ENCODE data around the gene CEP95. TPM values are rescaled to one million over a fixed set of nuclear protein-coding genes. Genes with fewer than 3 reads are reported as not detected.
"Not testable (repeated sequence)": the region's sequence is repeated elsewhere in the genome, so short reads cannot be mapped to it uniquely, and the experiment has no call there.

CEP95 gene, protein sequence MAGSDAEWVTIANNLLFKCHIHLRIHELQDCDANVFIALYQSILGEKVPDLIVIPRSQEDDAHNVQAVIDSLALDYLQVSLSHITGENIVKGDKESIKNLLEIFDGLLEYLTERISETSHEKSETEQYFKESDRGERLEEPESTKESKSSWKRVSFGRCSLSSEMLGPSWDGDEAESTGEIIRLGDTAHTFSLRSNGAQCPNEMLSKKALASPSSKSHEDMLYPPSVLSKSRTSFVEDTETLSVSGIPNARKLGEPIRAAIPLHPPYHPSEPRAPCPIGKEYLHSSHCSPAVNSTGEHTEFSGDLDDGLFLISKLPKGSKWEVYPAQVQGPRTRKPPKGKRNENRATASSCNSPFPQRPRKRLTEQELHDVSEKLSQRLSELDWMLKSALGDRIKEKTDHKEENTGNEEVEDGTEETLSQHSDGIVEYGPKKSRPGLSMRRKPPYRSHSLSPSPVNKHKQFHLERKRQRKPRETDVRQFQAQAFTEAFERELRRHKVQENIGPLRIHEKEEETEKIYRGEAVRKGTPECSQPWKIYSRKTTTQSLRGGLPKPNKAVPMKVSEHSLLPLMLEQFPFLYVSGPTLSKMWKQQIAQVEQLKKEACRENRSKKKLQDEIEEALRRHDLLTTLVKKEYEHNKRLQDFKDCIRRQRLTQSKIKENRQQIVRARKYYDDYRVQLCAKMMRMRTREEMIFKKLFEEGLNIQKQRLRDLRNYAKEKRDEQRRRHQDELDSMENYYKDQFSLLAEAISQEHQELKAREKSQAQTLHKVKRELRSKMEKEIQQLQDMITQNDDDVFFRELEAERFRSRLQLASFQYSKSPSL
- total RNA-seq (100 to 1,000 TPM in 2 of 5 donors, 10 to 100 TPM in 3; 77.0 to 168 (median 91.9) TPM), total RNA-seq (43.7 to 147 (median 94.1) reads per million in 29 experiments)
- total RNA-seq (2013): 76.4 TPM

DNA sequence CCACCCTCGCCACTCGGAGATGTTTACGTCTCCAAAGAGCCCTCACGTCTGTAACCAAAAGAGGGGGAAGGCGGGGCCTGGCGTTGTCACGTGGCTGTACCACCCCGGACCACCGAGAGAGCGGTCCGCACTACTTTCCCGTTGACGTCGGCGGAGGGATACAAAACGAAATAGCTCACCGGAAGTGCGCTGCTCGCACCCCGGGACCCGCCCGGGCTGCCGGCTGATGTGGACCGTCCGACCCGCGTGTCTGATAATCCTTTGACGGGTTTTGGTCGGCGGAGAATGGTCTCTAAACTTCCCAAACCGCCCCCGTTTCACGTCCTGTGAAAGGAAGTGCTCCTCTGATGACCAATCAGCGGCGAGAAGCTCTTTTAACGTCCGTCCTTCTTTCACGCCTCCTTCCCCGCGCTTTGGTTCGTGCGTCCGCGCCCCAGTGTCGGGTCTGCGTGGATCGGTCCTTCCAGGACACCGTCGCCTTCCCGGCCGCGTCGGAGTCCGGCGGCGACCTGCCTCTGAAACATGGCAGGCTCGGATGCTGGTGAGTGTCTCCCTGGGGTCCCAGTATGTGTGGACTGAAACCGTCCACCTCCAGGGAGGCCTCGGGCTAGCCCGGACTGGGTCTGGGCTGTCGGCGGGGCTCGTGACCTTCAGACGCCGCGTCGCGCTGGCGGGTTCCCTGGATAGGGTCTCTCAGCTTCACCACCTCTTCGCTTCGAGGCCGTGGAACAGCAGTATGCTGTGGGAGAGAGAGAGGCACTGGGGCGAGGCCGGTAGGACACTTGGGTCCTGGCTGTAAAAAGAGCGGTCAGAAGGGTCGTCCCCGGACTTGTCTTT is at the start of gene CEP95:
Gene CEP95, plus strand, starts transcription at position 402 of the 837 bp plus-strand sequence. Its CDS starts 121 bp downstream, at position 523.
- no peaks in the 10 kb centered on the region for H3K27me3 ChIP-seq (replicated peaks in 1 of 2; ENCODE audit: control insufficient read depth in 2 of 2, extremely low read depth in 1 of 2, insufficient read depth in 2 of 2, low read length in 1 of 2)
- CTCF ChIA-PET: interaction anchor here (0.5 to 2.4 kb wide), 6 partner anchors 10 to 243 kb away, joined by 3 to 31 read pairs (median 8); partner anchors contain the start of genes POLG2 (in 1 of the 2) and TEX2 (in 1 of the 2)
- peaks cover 62 to 72% (median 62%) of the 10 kb centered on the region in 3 donors for H3K4me1 Mint-ChIP-seq
- H3K27ac ChIP-seq (ENCODE audit: low read length): peak within 1 kb of the TSS; percentile 99
- H3K4me3 Mint-ChIP-seq: peak within 1 kb of the TSS; percentile 97 to 100 (median 100)
- H3K36me3 ChIP-seq (ENCODE audit: control insufficient read depth in 2 of 2, extremely low read depth in 1 of 2, insufficient read depth in 1 of 2, low read length in 1 of 2): peaks cover 0 to 58% of the 10 kb centered on the region in 2 donors
- no peaks in the 10 kb centered on the region for H3K27me3 Mint-ChIP-seq
- POLR2A ChIA-PET: interaction anchor here (0.6 to 3.6 kb wide), 14 partner anchors 9 to 734 kb away, joined by 3 to 72 read pairs (median 6); partner anchors contain the start of gene POLG2 (in 2 of the 2)
- no peaks in the 10 kb centered on the region for H3K9me3 ChIP-seq
- H3K4me3 ChIP-seq (ENCODE audit: control insufficient read depth in 1 of 2, extremely low read depth in 1 of 2, low read length in 1 of 2): peak within 1 kb of the TSS; percentile 91 to 99
- H3K36me3 Mint-ChIP-seq: peaks cover 62% of the 10 kb centered on the region
- peak within 1 kb of the TSS; percentile 99 to 100 for H3K27ac Mint-ChIP-seq
- DNase-seq (peak in 34 of 35 experiments; percentile 90 to 98 (median 95)), ATAC-seq (replicated peaks in 1 of 4) (peak; percentile 63 to 76 (median 69))
- WGBS (ENCODE audit: insufficient coverage): under 1% methylated on average over 73 of the region's 77 CpGs
- H3K9me3 Mint-ChIP-seq: no peaks in the 10 kb centered on the region
- H3K4me1 ChIP-seq (ENCODE audit: control insufficient read depth in 1 of 2, extremely low read depth in 1 of 2, insufficient read depth in 2 of 2, low read length in 2 of 2): peaks cover 19 to 34% of the 10 kb centered on the region in 2 experiments

DNA sequence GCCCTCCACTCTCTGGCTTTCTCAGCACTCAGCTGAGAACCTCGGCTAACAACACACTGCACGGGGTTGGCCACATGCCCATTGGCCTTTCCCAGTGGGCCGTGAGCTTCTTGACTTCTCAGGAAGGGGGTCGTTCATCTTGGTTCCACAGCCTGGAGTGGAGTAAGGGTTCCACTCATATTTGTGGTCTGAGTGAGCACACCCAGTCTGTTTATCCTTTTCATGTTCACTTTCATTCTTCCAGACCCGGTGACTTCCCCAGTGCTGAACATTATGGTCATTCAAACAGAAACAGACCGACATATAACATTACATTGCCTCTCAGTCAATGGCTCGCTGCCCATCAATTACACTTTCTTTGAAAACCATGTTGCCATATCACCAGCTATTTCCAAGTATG is 49.6 kb upstream of the CEP95 start:
- Histone ChIP-seq H3K9me3 (no peaks in the 10 kb centered on the region), H3K27ac (ENCODE audit: low read length) (no peak overlapping the region), H3K27me3 (replicated peaks in 1 of 2; ENCODE audit: control insufficient read depth in 2 of 2, extremely low read depth in 1 of 2, insufficient read depth in 2 of 2, low read length in 1 of 2) (no peaks in the 10 kb centered on the region), H3K36me3 (ENCODE audit: control insufficient read depth in 2 of 2, extremely low read depth in 1 of 2, insufficient read depth in 1 of 2, low read length in 1 of 2) (no peaks in the 10 kb centered on the region), H3K4me3 (ENCODE audit: control insufficient read depth in 1 of 2, extremely low read depth in 1 of 2, low read length in 1 of 2) (no peak overlapping the region), H3K4me1 (ENCODE audit: control insufficient read depth in 1 of 2, extremely low read depth in 1 of 2, insufficient read depth in 2 of 2, low read length in 2 of 2) (peaks cover 8 to 18% of the 10 kb centered on the region in 2 experiments)
- Mint-ChIP-seq H3K9me3 (no peaks in the 10 kb centered on the region), H3K36me3 (no peaks in the 10 kb centered on the region), H3K27ac (peak overlapping the region in 1 of 2 donors; percentile 30), H3K27me3 (peaks cover 0 to 4% of the 10 kb centered on the region in 2 donors), H3K4me1 (peaks cover 13 to 31% (median 22%) of the 10 kb centered on the region in 3 donors), H3K4me3 (no peak overlapping the region)
- DNase-seq: no peak
- WGBS (ENCODE audit: insufficient coverage): 100% methylated on average over 1 of the region's 7 CpGs
- POLR2A ChIA-PET: interaction anchor here (0.6 kb wide), 2 partner anchors 27 to 48 kb away, joined by 3 to 5 read pairs; no protein-coding TSS in a partner anchor
- CTCF ChIA-PET: interaction anchor here in 1 of 2 donors (0.9 to 1.5 kb wide), 3 partner anchors 18 to 36 kb away, joined by 3 to 6 read pairs (median 4); no protein-coding TSS in a partner anchor
- ATAC-seq (replicated peaks in 1 of 4): no peak

DNA sequence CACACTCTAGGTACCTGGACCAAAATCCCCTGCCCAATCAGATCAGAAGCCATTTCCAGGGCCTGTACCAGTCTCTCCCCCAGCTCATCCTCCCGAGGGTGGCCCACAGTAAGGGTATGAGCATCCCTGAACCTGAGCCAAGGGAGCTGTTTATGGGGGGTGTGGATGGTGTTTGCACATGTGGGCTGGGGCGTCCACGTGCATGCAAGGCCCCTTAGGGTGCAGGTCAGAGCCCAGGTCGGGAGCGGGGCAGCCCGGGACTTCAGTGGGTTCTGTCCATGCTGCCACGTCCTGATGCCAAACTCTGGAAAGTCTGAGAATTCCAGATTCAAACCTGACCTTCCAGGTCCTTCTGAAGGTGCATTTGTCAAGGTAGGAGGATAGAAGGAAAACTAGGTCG is 48.0 kb upstream of the CEP95 start:
- 98% methylated on average over 6 of the region's 8 CpGs for WGBS (ENCODE audit: insufficient coverage)
- no peak overlapping the region for H3K27ac ChIP-seq (ENCODE audit: low read length)
- H3K36me3 ChIP-seq (ENCODE audit: control insufficient read depth in 2 of 2, extremely low read depth in 1 of 2, insufficient read depth in 1 of 2, low read length in 1 of 2): no peaks in the 10 kb centered on the region
- H3K9me3 Mint-ChIP-seq: no peaks in the 10 kb centered on the region
- no peaks in the 10 kb centered on the region for H3K36me3 Mint-ChIP-seq
- H3K27ac Mint-ChIP-seq: no peak overlapping the region
- H3K4me1 Mint-ChIP-seq: peaks cover 13 to 31% (median 22%) of the 10 kb centered on the region in 3 donors
- DNase-seq: no peak
- CTCF ChIA-PET: no interaction called here
- peaks cover 0 to 3% of the 10 kb centered on the region in 2 experiments for H3K27me3 ChIP-seq (replicated peaks in 1 of 2; ENCODE audit: control insufficient read depth in 2 of 2, extremely low read depth in 1 of 2, insufficient read depth in 2 of 2, low read length in 1 of 2)
- H3K4me3 Mint-ChIP-seq: no peak overlapping the region
- no peak overlapping the region for H3K4me3 ChIP-seq (ENCODE audit: control insufficient read depth in 1 of 2, extremely low read depth in 1 of 2, low read length in 1 of 2)
- POLR2A ChIA-PET: no interaction called here
- H3K9me3 ChIP-seq: no peaks in the 10 kb centered on the region
- H3K4me1 ChIP-seq (ENCODE audit: control insufficient read depth in 1 of 2, extremely low read depth in 1 of 2, insufficient read depth in 2 of 2, low read length in 2 of 2): peaks cover 8 to 18% of the 10 kb centered on the region in 2 experiments
- peaks cover 0 to 7% of the 10 kb centered on the region in 2 donors for H3K27me3 Mint-ChIP-seq
- ATAC-seq (replicated peaks in 1 of 4): no peak

DNA sequence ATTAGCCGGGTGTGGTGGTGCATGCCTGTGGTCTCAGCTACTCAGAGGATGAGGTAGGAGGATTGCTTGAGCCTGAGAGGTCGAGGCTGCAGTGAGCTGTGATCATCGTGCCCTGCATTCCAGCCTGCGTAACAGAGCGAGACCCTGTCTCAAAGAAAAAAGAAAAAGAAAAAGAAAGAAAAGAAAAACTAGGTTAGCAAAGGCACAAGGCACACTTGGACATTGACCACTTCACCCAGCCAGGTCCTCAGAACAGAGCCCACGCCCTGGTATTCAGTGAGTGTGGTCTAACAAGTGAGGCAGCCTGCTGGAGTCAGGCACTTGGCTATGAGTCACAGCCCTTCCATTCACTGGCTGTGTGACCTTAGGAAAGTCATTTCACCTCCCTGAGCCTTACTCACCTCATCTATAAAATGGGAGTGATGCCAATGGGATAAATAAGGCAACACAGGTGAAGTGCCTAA is 47.5 kb upstream of the CEP95 start:
- Histone ChIP-seq H3K36me3 (ENCODE audit: control insufficient read depth in 2 of 2, extremely low read depth in 1 of 2, insufficient read depth in 1 of 2, low read length in 1 of 2) (no peaks in the 10 kb centered on the region), H3K4me1 (ENCODE audit: control insufficient read depth in 1 of 2, extremely low read depth in 1 of 2, insufficient read depth in 2 of 2, low read length in 2 of 2) (peaks cover 8 to 18% of the 10 kb centered on the region in 2 experiments), H3K27me3 (replicated peaks in 1 of 2; ENCODE audit: control insufficient read depth in 2 of 2, extremely low read depth in 1 of 2, insufficient read depth in 2 of 2, low read length in 1 of 2) (peaks cover 0 to 3% of the 10 kb centered on the region in 2 experiments), H3K9me3 (no peaks in the 10 kb centered on the region), H3K27ac (ENCODE audit: low read length) (no peak overlapping the region), H3K4me3 (ENCODE audit: control insufficient read depth in 1 of 2, extremely low read depth in 1 of 2, low read length in 1 of 2) (no peak overlapping the region)
- H3K9me3 Mint-ChIP-seq: no peaks in the 10 kb centered on the region
- no peak overlapping the region for H3K4me3 Mint-ChIP-seq
- H3K36me3 Mint-ChIP-seq: no peaks in the 10 kb centered on the region
- no peak for ATAC-seq (replicated peaks in 1 of 4)
- 80% methylated on average over 1 of the region's 6 CpGs for WGBS (ENCODE audit: insufficient coverage)
- DNase-seq: no peak
- POLR2A ChIA-PET: no interaction called here
- H3K4me1 Mint-ChIP-seq: peaks cover 13 to 31% (median 22%) of the 10 kb centered on the region in 3 donors
- H3K27ac Mint-ChIP-seq: no peak overlapping the region
- peaks cover 0 to 7% of the 10 kb centered on the region in 2 donors for H3K27me3 Mint-ChIP-seq
- CTCF ChIA-PET: no interaction called here

DNA sequence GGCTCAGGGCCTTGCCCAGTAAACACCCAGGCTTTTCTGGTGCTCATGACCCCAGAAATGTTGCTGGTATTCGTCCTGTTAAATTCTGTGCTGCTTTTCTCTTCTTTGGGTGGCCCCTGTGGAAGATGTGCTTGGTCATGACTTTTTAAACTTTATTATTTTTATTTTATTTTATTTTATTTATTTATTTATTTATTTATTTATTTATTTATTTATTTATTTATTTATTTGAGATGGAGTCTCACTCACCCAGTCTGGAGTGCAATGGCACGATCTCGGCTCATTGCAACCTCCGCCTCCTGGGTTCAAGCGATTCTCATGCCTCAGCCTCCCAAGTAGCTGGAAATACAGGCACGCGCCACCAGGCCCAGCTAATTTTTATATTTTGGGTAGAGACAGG is 47.0 kb upstream of the CEP95 start:
- H3K27ac Mint-ChIP-seq; H3K27me3 Mint-ChIP-seq; H3K36me3 ChIP-seq (ENCODE audit: control insufficient read depth in 2 of 2, extremely low read depth in 1 of 2, insufficient read depth in 1 of 2, low read length in 1 of 2); H3K36me3 Mint-ChIP-seq; CTCF ChIA-PET; ATAC-seq (replicated peaks in 1 of 4); H3K4me3 Mint-ChIP-seq; H3K9me3 Mint-ChIP-seq; DNase-seq; H3K4me3 ChIP-seq (ENCODE audit: control insufficient read depth in 1 of 2, extremely low read depth in 1 of 2, low read length in 1 of 2); H3K27me3 ChIP-seq (replicated peaks in 1 of 2; ENCODE audit: control insufficient read depth in 2 of 2, extremely low read depth in 1 of 2, insufficient read depth in 2 of 2, low read length in 1 of 2); H3K27ac ChIP-seq (ENCODE audit: low read length); H3K9me3 ChIP-seq; POLR2A ChIA-PET: not testable (repeated sequence)
- peaks cover 13 to 30% (median 22%) of the 10 kb centered on the region in 3 donors for H3K4me1 Mint-ChIP-seq
- peaks cover 8 to 18% of the 10 kb centered on the region in 2 experiments for H3K4me1 ChIP-seq (ENCODE audit: control insufficient read depth in 1 of 2, extremely low read depth in 1 of 2, insufficient read depth in 2 of 2, low read length in 2 of 2)
- 100% methylated on average over 2 of the region's 7 CpGs for WGBS (ENCODE audit: insufficient coverage)

All from T-cell (primary cell).